Activated CD4-positive, alpha-beta T cell treated with anti-CD3 and anti-CD28 coated beads, Interleukin-2, amount 10 ng/mL, durations not matched to agents 24 days and 14 days (primary cell): ENCODE results near the gene RNF13. TPM values are rescaled to one million over a fixed set of nuclear protein-coding genes. Genes with fewer than 3 reads are reported as not detected.
"Not testable (repeated sequence)": the region's sequence is repeated elsewhere in the genome, so short reads cannot be mapped to it uniquely, and the experiment has no call there.

Source experiments
- DNase-seq: peaks from one replicate; pipeline ENCODE4 v3.0.0; 2022
- H3K27ac Mint-ChIP-seq: one replicate; pipeline ENCODE4 v1.8.0; 2022; ENCODE audit warnings: mild to moderate bottlenecking, mixed read lengths
- H3K27me3 Mint-ChIP-seq: one replicate; pipeline ENCODE4 v1.8.0; 2022; ENCODE audit warnings: mixed read lengths
- H3K36me3 Mint-ChIP-seq: one replicate; pipeline ENCODE4 v1.8.0; 2022; ENCODE audit warnings: low read depth, mild to moderate bottlenecking, mixed read lengths
- H3K4me1 Mint-ChIP-seq: one replicate; pipeline ENCODE4 v1.8.0; 2021; ENCODE audit warnings: mixed read lengths
- H3K4me3 Mint-ChIP-seq: one replicate; pipeline ENCODE4 v1.8.0; 2022; ENCODE audit warnings: mild to moderate bottlenecking, moderate library complexity, mixed read lengths
- H3K9me3 Mint-ChIP-seq: one replicate; pipeline ENCODE4 v1.8.0; 2021; ENCODE audit warnings: mixed read lengths
- intact Hi-C: fragments of 100-400 bp; cut with micrococcal nuclease; formaldehyde crosslinking; loops from one replicate; pipeline ENCODE4 v1.15.1; 2023
- total RNA-seq: library from RNA; stranded (reverse); gene quantifications from 2 replicates; pipeline ENCODE4 v1.2.3, GENCODE V29; 2022

The RNF13 gene
- total RNA-seq, 1 donor from 2014 or later, result 36.7 TPM

DNA sequence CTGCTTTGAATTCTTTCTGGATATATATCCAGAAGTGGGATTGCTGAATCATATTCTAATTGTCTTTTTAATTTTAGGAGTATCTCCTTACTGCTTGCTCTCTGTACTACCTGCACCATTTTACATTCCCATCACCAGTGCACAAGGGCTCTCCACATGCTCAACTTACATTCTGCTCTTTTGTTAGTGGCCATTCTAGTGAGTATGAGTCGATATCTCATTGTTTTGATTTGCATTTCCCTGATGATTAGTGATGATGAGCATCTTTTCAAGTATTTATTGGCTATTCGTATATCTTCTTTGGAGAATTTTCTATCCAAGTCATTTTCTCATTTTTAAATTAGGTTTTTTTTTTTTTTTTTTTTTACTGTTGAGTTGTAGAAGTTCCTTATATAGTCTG is 128.2 kb downstream of the RNF13 start:
- Mint-ChIP-seq H3K9me3 (peaks cover 3% of the 10 kb centered on the region), H3K4me3 (no peak overlapping the region), H3K36me3 (peaks cover 30% of the 10 kb centered on the region), H3K4me1 (peaks cover 8% of the 10 kb centered on the region), H3K27me3 (no peaks in the 10 kb centered on the region), H3K27ac (no peak overlapping the region)
- intact Hi-C loops, result no loop called here
- DNase-seq, result no peak

DNA sequence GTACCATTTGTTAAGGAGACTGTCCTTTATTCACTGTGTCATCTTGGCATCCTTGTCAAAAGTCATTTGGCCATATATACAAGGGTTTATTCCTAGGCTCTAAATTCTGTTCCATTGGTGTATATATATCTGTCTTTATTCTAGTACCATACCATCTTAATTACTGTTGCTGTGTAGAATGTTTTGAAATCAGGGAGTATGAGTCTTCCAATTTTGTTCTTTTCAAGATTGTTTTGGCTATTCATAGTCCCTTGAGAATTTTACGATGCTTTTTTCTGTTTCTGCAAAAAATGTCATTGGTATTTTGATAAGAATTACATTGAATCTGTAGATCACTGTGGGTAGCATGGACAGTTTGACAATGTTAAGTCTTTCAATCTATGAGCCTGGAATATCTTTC is 128.9 kb downstream of the RNF13 start:
- Mint-ChIP-seq H3K36me3 (peaks cover 33% of the 10 kb centered on the region), H3K9me3 (peaks cover 3% of the 10 kb centered on the region), H3K27me3 (no peaks in the 10 kb centered on the region), H3K4me1 (peaks cover 4% of the 10 kb centered on the region), H3K27ac (no peak overlapping the region), H3K4me3 (no peak overlapping the region)
- DNase-seq, result no peak
- intact Hi-C loops, result no loop called here

- Mint-ChIP-seq H3K36me3 (peaks cover 35% of the 10 kb centered on the region), H3K27me3 (no peaks in the 10 kb centered on the region), H3K4me3 (no peak overlapping the region), H3K27ac (no peak overlapping the region), H3K9me3 (peaks cover 3% of the 10 kb centered on the region), H3K4me1 (peaks cover 4% of the 10 kb centered on the region)
- intact Hi-C loops, result no loop called here
- no peak for DNase-seq
Observed at GRCh38 chr3:149942409-149942808, 129.4 kb downstream of the RNF13 start.

DNA sequence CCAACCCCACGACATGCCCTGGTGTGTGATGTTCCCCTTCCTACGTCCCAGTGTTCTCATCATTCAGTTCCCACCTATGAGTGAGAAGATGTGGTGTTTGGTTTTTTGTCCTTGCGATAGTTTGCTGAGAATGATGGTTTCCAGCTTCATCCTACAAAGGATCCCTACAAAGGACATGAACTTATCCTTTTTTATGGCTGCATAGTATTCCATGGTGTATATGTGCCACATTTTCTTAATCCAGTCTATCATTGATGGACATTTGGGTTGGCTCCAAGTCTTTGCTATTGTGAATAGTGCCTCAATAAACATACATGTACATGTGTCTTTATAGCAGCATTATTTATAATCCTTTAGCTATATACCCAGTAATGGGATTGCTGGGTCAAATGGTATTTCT is 131.0 kb downstream of the RNF13 start:
- H3K9me3 Mint-ChIP-seq, H3K27me3 Mint-ChIP-seq, intact Hi-C loops, H3K27ac Mint-ChIP-seq, H3K4me1 Mint-ChIP-seq, DNase-seq, H3K4me3 Mint-ChIP-seq: not testable (repeated sequence)
- H3K36me3 Mint-ChIP-seq, result peaks cover 39% of the 10 kb centered on the region

- Mint-ChIP-seq H3K4me3 (no peak overlapping the region), H3K36me3 (peaks cover 35% of the 10 kb centered on the region), H3K4me1 (no peaks in the 10 kb centered on the region), H3K9me3 (peaks cover 3% of the 10 kb centered on the region), H3K27me3 (no peaks in the 10 kb centered on the region), H3K27ac (no peak overlapping the region)
- DNase-seq, result no peak
- intact Hi-C loops, result no loop called here
Observed at GRCh38 chr3:149947231-149947630, 134.2 kb downstream of the RNF13 start.

DNA sequence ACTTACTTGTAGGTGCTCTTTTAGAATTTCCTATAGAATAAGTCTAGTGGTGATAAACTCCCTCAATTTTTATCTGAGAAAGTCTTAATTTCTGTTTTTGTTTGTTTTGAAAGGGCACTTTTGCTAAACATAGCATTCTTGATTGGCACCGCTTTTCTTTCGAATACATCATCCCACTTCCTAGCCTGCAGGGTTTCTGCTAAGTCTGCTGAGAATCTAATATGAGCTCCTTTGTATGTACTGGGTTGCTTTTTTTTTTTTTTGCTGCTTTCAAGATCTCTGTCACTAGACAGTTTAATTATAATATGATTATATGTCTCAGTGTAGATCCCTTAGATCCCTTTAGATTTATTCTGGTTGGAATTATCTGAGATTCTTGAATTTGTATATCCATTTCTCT is 136.2 kb downstream of the RNF13 start:
- Mint-ChIP-seq H3K27ac (no peak overlapping the region), H3K4me1 (peaks cover under 1% of the 10 kb centered on the region), H3K4me3 (no peak overlapping the region), H3K27me3 (no peaks in the 10 kb centered on the region), H3K36me3 (peaks cover 22% of the 10 kb centered on the region), H3K9me3 (peaks cover 3% of the 10 kb centered on the region)
- no peak for DNase-seq
- intact Hi-C loops, result no loop called here

DNA sequence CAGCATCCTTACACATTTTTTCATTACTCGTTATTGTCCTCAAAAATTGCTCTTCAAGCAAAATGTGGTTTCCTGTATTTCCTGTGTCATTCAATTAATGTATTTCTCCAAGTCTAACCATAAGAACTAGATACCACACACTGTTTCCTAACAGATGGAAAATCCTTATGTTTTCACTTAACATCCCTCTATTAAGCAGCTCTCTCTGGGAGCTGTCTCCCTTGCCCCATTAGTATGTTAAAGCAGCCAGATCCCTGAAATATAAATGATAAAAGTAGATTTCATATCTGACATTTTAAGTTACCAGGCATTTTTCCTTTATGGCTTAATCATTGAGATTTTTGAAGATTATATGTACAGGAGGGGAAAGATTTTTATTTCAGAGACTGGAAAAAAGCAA is 141.8 kb downstream of the RNF13 start:
- Mint-ChIP-seq H3K9me3 (no peaks in the 10 kb centered on the region), H3K27ac (no peak overlapping the region), H3K4me1 (peaks cover 10% of the 10 kb centered on the region), H3K36me3 (peaks cover 3% of the 10 kb centered on the region), H3K4me3 (no peak overlapping the region), H3K27me3 (no peaks in the 10 kb centered on the region)
- intact Hi-C loops, result no loop called here
- DNase-seq, result no peak

- H3K4me3 Mint-ChIP-seq, result no peak overlapping the region
- H3K4me1 Mint-ChIP-seq, result peaks cover 10% of the 10 kb centered on the region
- no peak overlapping the region for H3K27ac Mint-ChIP-seq
- no peak for DNase-seq
- no peaks in the 10 kb centered on the region for H3K9me3 Mint-ChIP-seq
- no peaks in the 10 kb centered on the region for H3K27me3 Mint-ChIP-seq
- intact Hi-C loops, result no loop called here
- peaks cover 2% of the 10 kb centered on the region for H3K36me3 Mint-ChIP-seq
Observed at GRCh38 chr3:149955449-149955848, 142.4 kb downstream of the RNF13 start.

GRCh38 chr3:149957361-149958125 is 144.5 kb downstream of the RNF13 start:
- intact Hi-C loops, result no loop called here
- Mint-ChIP-seq H3K36me3 (peaks cover 5% of the 10 kb centered on the region), H3K9me3 (no peaks in the 10 kb centered on the region), H3K27me3 (no peaks in the 10 kb centered on the region), H3K4me3 (no peak overlapping the region), H3K4me1 (peaks cover 10% of the 10 kb centered on the region), H3K27ac (no peak overlapping the region)
- DNase-seq, result no peak

DNA sequence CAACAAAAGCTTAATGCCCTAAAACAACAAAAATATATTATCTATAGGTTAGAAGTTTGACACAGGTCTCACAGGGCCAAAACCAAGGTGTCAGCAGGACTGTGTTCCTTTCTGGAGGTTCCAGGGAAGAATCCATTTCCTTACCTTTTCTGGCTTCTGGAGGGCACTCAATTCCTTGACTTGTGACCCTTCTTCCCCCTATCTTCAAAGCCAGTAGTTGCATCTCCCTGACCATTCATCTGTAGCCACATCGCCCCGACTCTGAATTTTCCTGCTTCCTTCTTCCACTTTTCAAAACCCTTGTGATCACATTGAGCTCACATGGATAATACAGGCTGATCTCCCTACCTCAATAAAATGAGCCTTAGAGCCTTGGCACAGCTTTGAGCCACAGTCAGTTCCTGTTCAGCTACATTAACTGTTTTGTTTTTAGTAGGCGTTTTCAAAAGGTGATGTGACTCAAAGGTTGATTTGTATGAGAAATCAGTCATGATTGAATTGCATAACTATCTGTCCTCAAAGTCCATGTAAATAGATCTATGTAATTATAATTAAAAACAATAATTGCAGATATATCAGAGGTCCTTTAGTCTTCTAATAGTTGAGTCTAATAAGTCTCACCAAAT is 145.3 kb downstream of the RNF13 start:
- Mint-ChIP-seq H3K9me3 (no peaks in the 10 kb centered on the region), H3K27me3 (no peaks in the 10 kb centered on the region), H3K4me3 (no peak overlapping the region), H3K4me1 (peaks cover 10% of the 10 kb centered on the region), H3K27ac (no peak overlapping the region), H3K36me3 (peaks cover 5% of the 10 kb centered on the region)
- no peak for DNase-seq
- intact Hi-C loops, result no loop called here

DNA sequence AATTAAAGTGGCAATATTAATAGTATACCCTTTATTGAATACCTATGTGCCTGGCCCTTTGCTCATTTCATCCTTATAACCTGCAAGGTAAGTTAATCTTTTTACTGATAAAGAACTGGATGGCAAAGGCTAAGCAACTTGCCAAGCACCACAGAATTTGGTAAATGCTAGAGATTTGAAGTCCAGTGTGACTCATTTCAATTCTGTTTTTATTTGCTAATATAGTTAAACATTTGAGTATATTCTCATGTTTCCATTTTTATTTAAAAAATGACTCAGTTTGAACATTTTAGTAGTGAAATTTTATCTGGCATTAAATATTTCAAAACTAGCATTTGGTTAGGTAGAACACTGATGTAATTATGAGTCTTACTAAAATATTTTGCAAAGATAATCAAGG is 146.4 kb downstream of the RNF13 start:
- Mint-ChIP-seq H3K27ac (no peak overlapping the region), H3K4me1 (peaks cover 7% of the 10 kb centered on the region), H3K9me3 (no peaks in the 10 kb centered on the region), H3K27me3 (no peaks in the 10 kb centered on the region), H3K4me3 (no peak overlapping the region), H3K36me3 (peaks cover 5% of the 10 kb centered on the region)
- intact Hi-C loops, result no loop called here
- no peak for DNase-seq

DNA sequence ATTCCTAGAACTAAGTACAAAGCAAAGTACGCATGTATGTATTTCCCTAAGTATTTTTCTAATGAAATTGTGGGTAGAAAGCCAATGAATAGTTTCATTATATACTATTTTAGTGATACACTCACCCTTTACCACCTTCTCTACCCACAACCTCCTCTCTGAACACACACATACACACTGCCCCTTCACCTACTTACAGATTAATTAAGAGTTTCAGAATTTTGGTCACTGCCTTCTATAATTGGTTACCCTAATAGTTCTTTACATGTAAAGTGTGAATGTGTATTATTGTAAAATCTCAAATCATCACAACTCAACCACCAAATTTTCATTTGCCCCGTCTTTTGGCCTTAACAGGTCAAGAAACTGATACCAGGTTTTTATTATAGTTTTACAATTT is 150.5 kb downstream of the RNF13 start:
- intact Hi-C loops, result loop anchor here (10.0 kb wide), 1 partner anchor 531 kb away; no protein-coding TSS in a partner anchor
- H3K27ac Mint-ChIP-seq, result no peak overlapping the region
- no peaks in the 10 kb centered on the region for H3K9me3 Mint-ChIP-seq

DNA sequence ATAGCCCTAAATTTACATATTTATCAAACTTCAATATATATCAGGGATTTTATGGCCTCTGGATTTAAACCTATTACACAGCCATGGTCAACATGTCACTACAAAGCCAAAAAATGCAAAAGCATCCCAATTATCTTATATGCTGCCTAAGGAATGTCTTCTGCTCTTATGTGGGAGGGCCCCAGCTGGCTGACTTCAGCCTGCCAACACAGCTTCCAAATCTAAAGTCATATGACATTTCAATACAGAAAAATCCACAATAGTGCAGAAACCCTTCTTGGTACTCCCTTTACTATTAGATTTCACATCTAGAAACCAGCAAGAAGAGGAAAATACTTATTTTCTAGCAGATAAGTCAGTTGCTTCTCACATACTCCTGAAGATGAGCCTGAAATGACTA is 151.3 kb downstream of the RNF13 start:
- Mint-ChIP-seq H3K27ac (no peak overlapping the region), H3K27me3 (peaks cover 14% of the 10 kb centered on the region), H3K9me3 (no peaks in the 10 kb centered on the region), H3K4me1 (peaks cover 4% of the 10 kb centered on the region), H3K4me3 (no peak overlapping the region), H3K36me3 (peaks cover 5% of the 10 kb centered on the region)
- DNase-seq, result no peak
- intact Hi-C loops, result loop anchor here (10.0 kb wide), 1 partner anchor 531 kb away; no protein-coding TSS in a partner anchor

More for the DNA sequence above, 150.5 kb downstream of the RNF13 start:
- DNase-seq, result no peak
- peaks cover 2% of the 10 kb centered on the region for H3K4me1 Mint-ChIP-seq
- H3K4me3 Mint-ChIP-seq, result no peak overlapping the region
- H3K27me3 Mint-ChIP-seq, result peaks cover 9% of the 10 kb centered on the region
- H3K36me3 Mint-ChIP-seq, result peaks cover 5% of the 10 kb centered on the region

GRCh38 chr3:149965278-149965677 is 152.3 kb downstream of the RNF13 start:
- intact Hi-C loops, result loop anchor here (10.0 kb wide), 1 partner anchor 530 kb away; no protein-coding TSS in a partner anchor
- Mint-ChIP-seq H3K4me3 (no peak overlapping the region), H3K36me3 (peaks cover 5% of the 10 kb centered on the region), H3K27me3 (peaks cover 21% of the 10 kb centered on the region), H3K27ac (no peak overlapping the region), H3K9me3 (no peaks in the 10 kb centered on the region), H3K4me1 (peaks cover 9% of the 10 kb centered on the region)
- DNase-seq, result no peak
